ENCODE data around the gene AHCYL1.

- TF ChIP-seq CTCF (IDR thresholded peaks at IDR 0.05 in 2 of 3, conservative IDR thresholded peaks at IDR 0.05 in 1 of 3; ENCODE audit: borderline replicate concordance in 1 of 3, insufficient read depth in 1 of 3, low read depth in 2 of 3, low read length in 2 of 3) (no peak), EZH2phosphoT487 (IDR thresholded peaks at IDR 0.05; ENCODE audit: borderline replicate concordance) (no peak), POLR2A (IDR thresholded peaks at IDR 0.05; ENCODE audit: borderline replicate concordance, extremely low read depth, insufficient read depth, insufficient read length) (no peak), EGR1 (IDR thresholded peaks at IDR 0.05; ENCODE audit: low read depth) (no peak), POLR2AphosphoS5 (IDR thresholded peaks at IDR 0.05; ENCODE audit: low read depth, low read length) (no peak), EZH2 (IDR thresholded peaks at IDR 0.05) (no peak), TCF7L2 (IDR thresholded peaks at IDR 0.05; ENCODE audit: borderline replicate concordance, extremely low read depth, insufficient read depth, insufficient read length) (no peak)
Observed at GRCh38 chr1:110039641-110040040, 55.1 kb downstream of the AHCYL1 start.
